Glutamatergic neuron (in vitro differentiated cells): ENCODE data around the gene SLC5A1. TPM values are rescaled to one million over a fixed set of nuclear protein-coding genes. Genes with fewer than 3 reads are reported as not detected.

Experiments used
- DNase-seq: peaks from one replicate; pipeline ENCODE4 v3.0.0; 2022
- H3K27ac Mint-ChIP-seq: one replicate; pipeline ENCODE4 v1.8.0; 2020; ENCODE audit warnings: mild to moderate bottlenecking, mixed read lengths, inconsistent platforms; ENCODE audit not compliant: unreplicated experiment
- H3K27me3 Mint-ChIP-seq: one replicate; pipeline ENCODE4 v1.8.0; 2020; ENCODE audit warnings: mild to moderate bottlenecking, moderate library complexity, mixed read lengths, inconsistent platforms; ENCODE audit not compliant: unreplicated experiment
- H3K36me3 Mint-ChIP-seq: one replicate; pipeline ENCODE4 v1.8.0; 2020; ENCODE audit warnings: mild to moderate bottlenecking, mixed read lengths, inconsistent platforms; ENCODE audit not compliant: unreplicated experiment
- H3K4me1 Mint-ChIP-seq: one replicate; pipeline ENCODE4 v1.8.0; 2020; ENCODE audit warnings: mild to moderate bottlenecking, low read depth, mixed read lengths, inconsistent platforms; ENCODE audit not compliant: unreplicated experiment
- H3K4me3 Mint-ChIP-seq: one replicate; pipeline ENCODE4 v1.8.0; 2020; ENCODE audit warnings: mild to moderate bottlenecking, mixed read lengths, inconsistent platforms; ENCODE audit not compliant: unreplicated experiment
- H3K9me3 Mint-ChIP-seq: one replicate; pipeline ENCODE4 v1.8.0; 2020; ENCODE audit warnings: mild to moderate bottlenecking, moderate library complexity, mixed read lengths, inconsistent platforms; ENCODE audit not compliant: unreplicated experiment
- CTCF ChIP-seq: fragments of 200-600 bp; sonication (generic); IDR thresholded peaks from one replicate; pipeline ENCODE4 v1.5.0; 2021; ENCODE audit not compliant: partially characterized antibody, unreplicated experiment
- total RNA-seq: library from RNA; stranded (reverse); fragmentation: NEBNext Ultra II Directional; extraction: Animal tissue kit (Norgen Biotek cat#: 25700); gene quantifications from one replicate; pipeline ENCODE4 v1.2.1, GENCODE V29; 2021; ENCODE audit not compliant: unreplicated experiment

The SLC5A1 gene
- total RNA-seq, 1 donor from 2014 or later, result not detected

GRCh38 chr22:32052936-32053791, 10.1 kb downstream of the SLC5A1 start:
- H3K27me3 Mint-ChIP-seq, result no peaks in the 10 kb centered on the region
- no peaks in the 10 kb centered on the region for H3K9me3 Mint-ChIP-seq
- no peak overlapping the region for H3K27ac Mint-ChIP-seq
- H3K36me3 Mint-ChIP-seq, result no peaks in the 10 kb centered on the region
- no peak for TF ChIP-seq CTCF
- DNase-seq, result no peak
- H3K4me3 Mint-ChIP-seq, result no peak overlapping the region
- H3K4me1 Mint-ChIP-seq, result no peaks in the 10 kb centered on the region

- H3K36me3 Mint-ChIP-seq, result no peaks in the 10 kb centered on the region
- no peaks in the 10 kb centered on the region for H3K4me1 Mint-ChIP-seq
- no peak for TF ChIP-seq CTCF
- no peak overlapping the region for H3K4me3 Mint-ChIP-seq
- no peak for DNase-seq
- H3K27ac Mint-ChIP-seq, result no peak overlapping the region
- no peaks in the 10 kb centered on the region for H3K9me3 Mint-ChIP-seq
- peaks cover 2% of the 10 kb centered on the region for H3K27me3 Mint-ChIP-seq
These were observed 12.0 kb downstream of the SLC5A1 start for GRCh38 chr22:32055069-32055468.

GRCh38 chr22:32058656-32059260, 15.7 kb downstream of the SLC5A1 start:
- DNase-seq, result no peak
- no peaks in the 10 kb centered on the region for H3K4me1 Mint-ChIP-seq
- TF ChIP-seq CTCF, result no peak

GRCh38 chr22:32059426-32059825, 16.4 kb downstream of the SLC5A1 start:
- Mint-ChIP-seq H3K9me3 (no peaks in the 10 kb centered on the region), H3K27ac (no peak overlapping the region), H3K36me3 (no peaks in the 10 kb centered on the region), H3K4me1 (no peaks in the 10 kb centered on the region), H3K4me3 (no peak overlapping the region), H3K27me3 (peaks cover 4% of the 10 kb centered on the region)
- DNase-seq, result no peak
- no peak for TF ChIP-seq CTCF

More at GRCh38 chr22:32058656-32059260, 15.7 kb downstream of the SLC5A1 start:
- Mint-ChIP-seq H3K36me3 (no peaks in the 10 kb centered on the region), H3K27me3 (peaks cover 4% of the 10 kb centered on the region), H3K4me3 (no peak overlapping the region), H3K9me3 (no peaks in the 10 kb centered on the region), H3K27ac (no peak overlapping the region)

GRCh38 chr22:32063701-32064100, 20.6 kb downstream of the SLC5A1 start:
- Mint-ChIP-seq H3K4me3 (no peak overlapping the region), H3K4me1 (no peaks in the 10 kb centered on the region), H3K36me3 (no peaks in the 10 kb centered on the region), H3K27me3 (peaks cover 4% of the 10 kb centered on the region), H3K27ac (no peak overlapping the region), H3K9me3 (no peaks in the 10 kb centered on the region)
- no peak for TF ChIP-seq CTCF
- no peak for DNase-seq
